H9 (cell line): ENCODE measurements around the gene LYPD4. TPM values are rescaled to one million over a fixed set of nuclear protein-coding genes. Genes with fewer than 3 reads are reported as not detected.

Experiments
- DNase-seq: peaks from one replicate; pipeline ENCODE4 v3.0.0-alpha.2; 2017
- H2AFZ ChIP-seq: one replicate; pipeline ENCODE4 v1.6.1; 2013; ENCODE audit warnings: mild to moderate bottlenecking, low read length, control low read depth, moderate library complexity
- H2AK5ac ChIP-seq: 2 replicates; pipeline ENCODE4 v1.6.1; 2013; ENCODE audit warnings: low read length, control low read depth, mixed read lengths; ENCODE audit not compliant: insufficient read length
- H2BK120ac ChIP-seq: one replicate; pipeline ENCODE4 v1.6.1; 2013; ENCODE audit warnings: low read depth, mild to moderate bottlenecking, low read length, control low read depth, inconsistent platforms; ENCODE audit not compliant: poor library complexity, severe bottlenecking
- H2BK12ac ChIP-seq: 2 replicates; pipeline ENCODE4 v1.6.1; 2013; ENCODE audit warnings: low read length, control low read depth, mixed read lengths, low read depth; ENCODE audit not compliant: insufficient read length
- H2BK15ac ChIP-seq: 2 replicates; pipeline ENCODE4 v1.6.1; 2013; ENCODE audit warnings: low read depth, low read length, control low read depth
- H2BK20ac ChIP-seq: one replicate; pipeline ENCODE4 v1.6.1; 2013; ENCODE audit warnings: low read depth, mild to moderate bottlenecking, low read length, control low read depth, inconsistent platforms; ENCODE audit not compliant: poor library complexity, severe bottlenecking
- H2BK5ac ChIP-seq: 2 replicates; pipeline ENCODE4 v1.6.1; 2013; ENCODE audit warnings: low read length, control low read depth, mixed read lengths; ENCODE audit not compliant: insufficient read length
- H3K14ac ChIP-seq: 2 replicates; pipeline ENCODE4 v1.6.1; 2013; ENCODE audit warnings: low read length, control low read depth; ENCODE audit not compliant: insufficient read depth
- H3K18ac ChIP-seq: 2 replicates; pipeline ENCODE4 v1.6.1; 2013; ENCODE audit warnings: low read depth, mild to moderate bottlenecking, mixed read lengths, low read length, control low read depth; ENCODE audit not compliant: insufficient read length
- H3K23ac ChIP-seq: 2 replicates; pipeline ENCODE4 v1.6.1; 2013; ENCODE audit warnings: low read length, control low read depth, mixed read lengths, low read depth; ENCODE audit not compliant: insufficient read length
- H3K23me2 ChIP-seq: 2 replicates; pipeline ENCODE4 v1.6.1; 2013; ENCODE audit warnings: low read depth, mild to moderate bottlenecking, mixed read lengths, low read length, control low read depth; ENCODE audit not compliant: insufficient read length, poor library complexity, severe bottlenecking
- H3K27ac ChIP-seq: 2 replicates; pipeline ENCODE4 v1.5.1; 2013; ENCODE audit warnings: low read length, control low read depth, mixed read lengths, low read depth; ENCODE audit not compliant: insufficient read length
- H3K27me3 ChIP-seq: 2 replicates; pipeline ENCODE4 v1.6.1; 2013; ENCODE audit warnings: low read length, control low read depth, inconsistent platforms; ENCODE audit not compliant: insufficient read depth
- H3K4ac ChIP-seq: 2 replicates; pipeline ENCODE4 v1.6.1; 2013; ENCODE audit warnings: low read depth, mild to moderate bottlenecking, control low read depth, inconsistent platforms, low read length, moderate library complexity
- H3K4me1 ChIP-seq: 2 replicates; pipeline ENCODE4 v1.6.1; 2013; ENCODE audit warnings: low read length, control low read depth, inconsistent platforms; ENCODE audit not compliant: insufficient read depth
- H3K4me2 ChIP-seq: 2 replicates; pipeline ENCODE4 v1.6.1; 2013; ENCODE audit warnings: low read length, control low read depth, mixed read lengths; ENCODE audit not compliant: insufficient read length, insufficient read depth
- H3K56ac ChIP-seq: 2 replicates; pipeline ENCODE4 v1.6.1; 2013; ENCODE audit warnings: low read depth, mild to moderate bottlenecking, mixed read lengths, low read length, control low read depth; ENCODE audit not compliant: insufficient read length
- H3K79me1 ChIP-seq: 2 replicates; pipeline ENCODE4 v1.6.1; 2013; ENCODE audit warnings: low read depth, mild to moderate bottlenecking, moderate library complexity, low read length, control low read depth, inconsistent platforms; ENCODE audit not compliant: insufficient read depth, poor library complexity, severe bottlenecking
- H3K79me2 ChIP-seq: 2 replicates; pipeline ENCODE4 v1.6.1; 2013; ENCODE audit warnings: low read length, control low read depth, inconsistent platforms; ENCODE audit not compliant: insufficient read depth
- H3K9ac ChIP-seq: 2 replicates; pipeline ENCODE4 v1.6.1; 2013; ENCODE audit warnings: low read length, control low read depth, mixed read lengths; ENCODE audit not compliant: insufficient read length; ENCODE audit errors: extremely low read depth
- H3K9me3 ChIP-seq: one replicate; pipeline ENCODE4 v1.6.1; 2013; ENCODE audit warnings: low read depth, low read length, inconsistent platforms; ENCODE audit not compliant: control insufficient read depth
- H3T11ph ChIP-seq: one replicate; pipeline ENCODE4 v1.6.1; 2013; ENCODE audit warnings: mild to moderate bottlenecking, low read length, control low read depth, inconsistent platforms
- H4K20me1 ChIP-seq: one replicate; pipeline ENCODE4 v1.6.1; 2013; ENCODE audit not compliant: control insufficient read depth, insufficient read length, insufficient read depth
- H4K5ac ChIP-seq: 2 replicates; pipeline ENCODE4 v1.6.1; 2013; ENCODE audit warnings: low read depth, mild to moderate bottlenecking, mixed read lengths, low read length, control low read depth; ENCODE audit not compliant: insufficient read length
- H4K8ac ChIP-seq: replicated peaks from 2 replicates; pipeline ENCODE4 v1.6.1; 2013; ENCODE audit warnings: low read length, control low read depth, mixed read lengths, low read depth; ENCODE audit not compliant: insufficient read length
- H4K91ac ChIP-seq: 2 replicates; pipeline ENCODE4 v1.6.1; 2013; ENCODE audit warnings: low read depth, mild to moderate bottlenecking, moderate library complexity, mixed read lengths, low read length, control low read depth; ENCODE audit not compliant: insufficient read length
- H3K27ac Mint-ChIP-seq, 3 experiments: 2 replicates in 2 of 3; 3 replicates in 1 of 3; pipeline ENCODE4 v1.8.0; 2020 to 2021; ENCODE audit warnings: mixed read lengths in 3 of 3, mild to moderate bottlenecking in 1 of 3, moderate library complexity in 1 of 3
- H3K27me3 Mint-ChIP-seq: 2 replicates; pipeline ENCODE4 v1.8.0; 2021; ENCODE audit warnings: low read depth, mild to moderate bottlenecking, moderate library complexity, mixed read lengths
- H3K36me3 Mint-ChIP-seq, 3 experiments: 2 replicates in 2 of 3; 3 replicates in 1 of 3; pipeline ENCODE4 v1.8.0; 2020 to 2021; ENCODE audit warnings: low read depth in 3 of 3, mixed read lengths in 3 of 3; ENCODE audit not compliant: insufficient read depth in 1 of 3
- H3K4me1 Mint-ChIP-seq, 2 experiments: 2 replicates each; pipeline ENCODE4 v1.8.0; 2020; ENCODE audit warnings: mixed read lengths in 2 of 2
- H3K4me3 Mint-ChIP-seq, 2 experiments: 2 replicates in 1 of 2; 3 replicates in 1 of 2; pipeline ENCODE4 v1.8.0; 2020 to 2021; ENCODE audit warnings: mild to moderate bottlenecking in 2 of 2, mixed read lengths in 2 of 2, moderate library complexity in 1 of 2
- H3K9me3 Mint-ChIP-seq, 2 experiments: 2 replicates in 1 of 2; 3 replicates in 1 of 2; pipeline ENCODE4 v1.8.0; 2020; ENCODE audit warnings: mild to moderate bottlenecking in 2 of 2, mixed read lengths in 2 of 2, moderate library complexity in 1 of 2
- total RNA-seq: library from RNA; stranded (reverse); gene quantifications from 2 replicates; pipeline ENCODE4 v1.2.1, GENCODE V29; 2021
- TF ChIP-seq, protein P1 (sequence below): fragments of 200-600 bp; sonication (generic); conservative IDR thresholded peaks from 3 replicates; pipeline ENCODE4 v1.8.0; 2021; ENCODE audit warnings: antibody characterized with exemption, mild to moderate bottlenecking

Gene LYPD4
- total RNA-seq, 1 experiment from 2014 or later: not detected

GRCh38 chr19:41796362-41796761 is 48.1 kb downstream of the LYPD4 start, which contains the start of gene CEACAM3:
TSS of gene CEACAM3 (plus strand) at chr19:41796587. CDS start at chr19:41796678, 91 bp downstream.
- Histone ChIP-seq H2AK5ac (no peak within 1 kb of the TSS), H3K4me2 (no peak within 1 kb of the TSS), H3K14ac (no peak within 1 kb of the TSS), H3K4me1 (no peaks in the 10 kb centered on the region), H3K9ac (no peak within 1 kb of the TSS), H4K5ac (no peak within 1 kb of the TSS), H3K79me1 (no peaks in the 10 kb centered on the region), H2BK5ac (no peak within 1 kb of the TSS), H4K91ac (no peak within 1 kb of the TSS), H2BK15ac (no peak within 1 kb of the TSS), H3K79me2 (no peaks in the 10 kb centered on the region), H3K23ac (no peak within 1 kb of the TSS), H2BK20ac (no peak within 1 kb of the TSS), H3K27me3 (no peaks in the 10 kb centered on the region), H3K56ac (no peak within 1 kb of the TSS), H3K27ac (no peak within 1 kb of the TSS), H3K18ac (no peak within 1 kb of the TSS), H2BK12ac (no peak within 1 kb of the TSS), H4K8ac (no peak within 1 kb of the TSS), H3T11ph (no peak within 1 kb of the TSS), H3K4ac (no peak within 1 kb of the TSS), H2AFZ (no peak within 1 kb of the TSS), H3K9me3 (no peaks in the 10 kb centered on the region), H3K23me2 (no peaks in the 10 kb centered on the region), H2BK120ac (no peak within 1 kb of the TSS), H4K20me1 (no peaks in the 10 kb centered on the region)
- TF ChIP-seq, protein P1, sequence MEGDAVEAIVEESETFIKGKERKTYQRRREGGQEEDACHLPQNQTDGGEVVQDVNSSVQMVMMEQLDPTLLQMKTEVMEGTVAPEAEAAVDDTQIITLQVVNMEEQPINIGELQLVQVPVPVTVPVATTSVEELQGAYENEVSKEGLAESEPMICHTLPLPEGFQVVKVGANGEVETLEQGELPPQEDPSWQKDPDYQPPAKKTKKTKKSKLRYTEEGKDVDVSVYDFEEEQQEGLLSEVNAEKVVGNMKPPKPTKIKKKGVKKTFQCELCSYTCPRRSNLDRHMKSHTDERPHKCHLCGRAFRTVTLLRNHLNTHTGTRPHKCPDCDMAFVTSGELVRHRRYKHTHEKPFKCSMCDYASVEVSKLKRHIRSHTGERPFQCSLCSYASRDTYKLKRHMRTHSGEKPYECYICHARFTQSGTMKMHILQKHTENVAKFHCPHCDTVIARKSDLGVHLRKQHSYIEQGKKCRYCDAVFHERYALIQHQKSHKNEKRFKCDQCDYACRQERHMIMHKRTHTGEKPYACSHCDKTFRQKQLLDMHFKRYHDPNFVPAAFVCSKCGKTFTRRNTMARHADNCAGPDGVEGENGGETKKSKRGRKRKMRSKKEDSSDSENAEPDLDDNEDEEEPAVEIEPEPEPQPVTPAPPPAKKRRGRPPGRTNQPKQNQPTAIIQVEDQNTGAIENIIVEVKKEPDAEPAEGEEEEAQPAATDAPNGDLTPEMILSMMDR: no peak
- Mint-ChIP-seq H3K27me3 (peaks cover 18% of the 10 kb centered on the region), H3K9me3 (peaks cover 8 to 78% of the 10 kb centered on the region in 2 experiments), H3K4me3 (no peak within 1 kb of the TSS), H3K4me1 (no peaks in the 10 kb centered on the region), H3K27ac (no peak within 1 kb of the TSS), H3K36me3 (no peaks in the 10 kb centered on the region; a peak in 1 of 7 replicates)
- DNase-seq: no peak
